NB4 (cell line): ENCODE results near the gene ZDHHC3.

Experiments
- DNase-seq: peaks from one replicate; pipeline ENCODE4 v3.0.0; 2010; ENCODE audit warnings: low read depth
- H3K4me3 ChIP-seq: one replicate; pipeline ENCODE4 v1.5.1; 2011; ENCODE audit warnings: mild to moderate bottlenecking, low read depth, low read length, moderate library complexity
- MYC ChIP-seq: IDR thresholded peaks from 2 replicates; pipeline ENCODE4 v1.6.1; 2011; ENCODE audit warnings: low read depth, low read length
- POLR2A ChIP-seq: IDR thresholded peaks from 2 replicates; pipeline ENCODE4 v1.6.1; 2011; ENCODE audit warnings: mild to moderate bottlenecking; ENCODE audit not compliant: insufficient read length; ENCODE audit errors: extremely low read depth
- TF ChIP-seq, protein P1 (sequence below): IDR thresholded peaks from one replicate; pipeline ENCODE4 v1.5.1; 2012; ENCODE audit warnings: low read depth, low read length
- TF ChIP-seq, protein P2 (sequence below): IDR thresholded peaks from 2 replicates; pipeline ENCODE4 v1.6.1; 2011; ENCODE audit warnings: low read depth, low read length

The ZDHHC3 gene

DNA sequence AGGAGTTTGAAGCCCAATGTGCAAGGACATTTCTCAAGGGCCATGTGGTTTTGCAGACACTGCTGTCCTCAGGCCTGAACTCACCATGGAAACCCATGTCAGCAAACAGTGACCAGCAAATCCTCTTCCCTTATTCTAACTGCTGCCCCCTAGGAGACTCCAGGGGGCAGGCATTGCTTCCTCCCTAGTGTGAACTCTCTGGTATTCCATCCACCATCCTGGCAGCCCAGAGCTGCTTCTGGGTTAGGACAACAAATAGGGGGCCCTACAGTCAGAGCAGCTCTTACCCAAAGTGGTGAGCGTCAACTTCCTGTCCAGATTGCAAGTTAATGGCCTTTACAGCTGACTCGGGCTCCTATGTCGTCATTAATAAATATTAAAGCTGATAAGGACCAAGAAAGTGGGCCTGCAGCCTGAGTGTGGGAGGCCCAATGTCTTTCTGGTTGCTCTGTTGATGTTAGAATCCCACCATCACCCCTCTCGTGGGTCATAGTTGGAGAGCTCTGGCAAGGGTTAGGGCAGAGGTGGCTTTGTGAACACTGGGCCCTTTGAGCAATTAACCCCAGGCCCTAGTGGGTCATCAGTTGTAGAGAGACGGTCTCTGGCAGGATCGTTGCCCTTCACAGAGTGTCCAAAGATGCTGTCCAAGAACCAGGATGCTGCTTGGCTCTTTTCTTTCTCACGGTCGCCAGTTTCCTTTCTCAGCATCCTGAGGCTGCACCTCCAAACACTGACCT is 60.1 kb downstream of the ZDHHC3 start:
- no peak overlapping the region for H3K4me3 ChIP-seq
- TF ChIP-seq, protein P1, sequence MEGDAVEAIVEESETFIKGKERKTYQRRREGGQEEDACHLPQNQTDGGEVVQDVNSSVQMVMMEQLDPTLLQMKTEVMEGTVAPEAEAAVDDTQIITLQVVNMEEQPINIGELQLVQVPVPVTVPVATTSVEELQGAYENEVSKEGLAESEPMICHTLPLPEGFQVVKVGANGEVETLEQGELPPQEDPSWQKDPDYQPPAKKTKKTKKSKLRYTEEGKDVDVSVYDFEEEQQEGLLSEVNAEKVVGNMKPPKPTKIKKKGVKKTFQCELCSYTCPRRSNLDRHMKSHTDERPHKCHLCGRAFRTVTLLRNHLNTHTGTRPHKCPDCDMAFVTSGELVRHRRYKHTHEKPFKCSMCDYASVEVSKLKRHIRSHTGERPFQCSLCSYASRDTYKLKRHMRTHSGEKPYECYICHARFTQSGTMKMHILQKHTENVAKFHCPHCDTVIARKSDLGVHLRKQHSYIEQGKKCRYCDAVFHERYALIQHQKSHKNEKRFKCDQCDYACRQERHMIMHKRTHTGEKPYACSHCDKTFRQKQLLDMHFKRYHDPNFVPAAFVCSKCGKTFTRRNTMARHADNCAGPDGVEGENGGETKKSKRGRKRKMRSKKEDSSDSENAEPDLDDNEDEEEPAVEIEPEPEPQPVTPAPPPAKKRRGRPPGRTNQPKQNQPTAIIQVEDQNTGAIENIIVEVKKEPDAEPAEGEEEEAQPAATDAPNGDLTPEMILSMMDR = peak; percentile 8
- TF ChIP-seq, protein P2, sequence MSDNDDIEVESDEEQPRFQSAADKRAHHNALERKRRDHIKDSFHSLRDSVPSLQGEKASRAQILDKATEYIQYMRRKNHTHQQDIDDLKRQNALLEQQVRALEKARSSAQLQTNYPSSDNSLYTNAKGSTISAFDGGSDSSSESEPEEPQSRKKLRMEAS = no peak
- TF ChIP-seq MYC (no peak), POLR2A (no peak)
- DNase-seq = peak; percentile 38

DNA sequence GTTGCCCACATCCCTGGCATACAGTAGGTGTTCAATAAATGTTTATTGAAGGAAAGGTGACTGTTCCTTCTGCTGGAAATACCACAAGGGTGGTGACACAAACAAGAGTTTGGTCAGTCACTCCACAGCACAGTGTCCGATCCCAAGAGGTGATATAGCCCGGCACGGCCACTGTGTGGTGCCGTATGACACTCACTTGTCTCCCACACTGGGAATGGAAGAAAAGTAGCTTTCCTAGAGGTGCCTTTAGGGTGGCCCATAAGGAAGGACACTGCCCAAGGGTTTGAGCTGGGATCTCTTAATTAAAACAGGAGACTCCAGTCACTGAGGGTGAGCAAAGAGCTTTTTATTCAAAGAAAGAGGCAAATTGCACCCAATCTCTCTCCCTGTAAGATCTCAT is 61.0 kb downstream of the ZDHHC3 start:
- peak; percentile 54 for DNase-seq
- H3K4me3 ChIP-seq = no peak overlapping the region
- TF ChIP-seq, protein P2 = no peak
- TF ChIP-seq POLR2A = no peak
- TF ChIP-seq, protein P1 = peak; percentile 52

- H3K4me3 ChIP-seq = no peak overlapping the region
- DNase-seq = peak; percentile 78
- TF ChIP-seq, protein P2 = no peak
- TF ChIP-seq, protein P1 = peak; percentile 94
These were observed 62.0 kb downstream of the ZDHHC3 start for GRCh38 chr3:44913868-44914468.

- TF ChIP-seq MYC = no peak
- TF ChIP-seq, protein P1 = no peak
- H3K4me3 ChIP-seq = no peak overlapping the region
- DNase-seq = no peak
These were observed 65.3 kb downstream of the ZDHHC3 start for GRCh38 chr3:44910693-44911092.

- no peak for DNase-seq
- H3K4me3 ChIP-seq = no peak overlapping the region
- TF ChIP-seq, protein P1 = no peak
- TF ChIP-seq, protein P2 = no peak
- no peak for TF ChIP-seq MYC
- no peak for TF ChIP-seq POLR2A
These were observed 66.9 kb downstream of the ZDHHC3 start for GRCh38 chr3:44909063-44909462.

DNA sequence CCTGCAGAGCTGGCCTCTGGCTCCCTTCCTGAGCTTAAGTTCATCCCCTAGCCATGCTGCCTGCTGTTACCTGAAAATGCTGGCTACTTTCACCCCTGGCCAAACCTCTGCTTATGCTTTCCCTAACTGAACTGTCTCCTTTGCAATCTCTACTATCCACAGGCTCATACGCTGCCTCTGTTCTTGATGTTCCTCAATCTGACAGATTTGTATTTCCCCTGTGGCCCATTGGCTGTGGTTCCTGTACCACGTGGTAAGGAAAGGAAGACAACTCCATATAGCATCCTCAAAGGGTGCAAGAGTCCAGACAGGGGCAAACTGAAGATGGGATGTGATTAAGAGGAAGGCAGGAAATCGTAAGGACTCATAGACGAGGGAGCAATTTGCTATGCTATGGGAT is 68.4 kb downstream of the ZDHHC3 start:
- DNase-seq = peak; percentile 17
- TF ChIP-seq, protein P1 = no peak
- TF ChIP-seq POLR2A (no peak), MYC (no peak)
- TF ChIP-seq, protein P2 = peak; percentile 44
- H3K4me3 ChIP-seq = no peak overlapping the region
